HEK293 (cell line): ENCODE results near the gene SLC35E1.

Experiments
- CTCF ChIA-PET: fragments of 350-600 bp; formaldehyde crosslinking; extraction: SDS; loops from one replicate; lab custom pipeline; 2021; ENCODE audit warnings: antibody characterized with exemption; lab: Yijun Ruan, JAX
- POLR2A ChIA-PET: fragments of 300-600 bp; formaldehyde crosslinking; extraction: SDS; loops from one replicate; lab custom pipeline; 2020; ENCODE audit warnings: antibody characterized with exemption, inconsistent platforms; lab: Yijun Ruan, JAX
- H3K27ac ChIP-seq: fragments of 200-500 bp; sonication (Bioruptor generic); 2 replicates; pipeline ENCODE4 v1.5.1; 2014; ENCODE audit warnings: low read depth, low read length, control low read depth, inconsistent platforms; ENCODE audit errors: extremely low read depth
- H3K36me3 ChIP-seq, 2 experiments: fragments of 200-500 bp in 1 of 2; sonication (Bioruptor generic) in 1 of 2; 1 replicate in 1 of 2; 2 replicates in 1 of 2; pipeline ENCODE4 v1.5.1; 2014 to 2017; ENCODE audit warnings: inconsistent platforms in 2 of 2, low read length in 2 of 2; ENCODE audit not compliant: control insufficient read depth in 2 of 2, insufficient read depth in 1 of 2
- H3K4me1 ChIP-seq: fragments of 200-500 bp; sonication (Bioruptor generic); 2 replicates; pipeline ENCODE4 v1.5.1; 2014; ENCODE audit warnings: mild to moderate bottlenecking, low read length, inconsistent platforms; ENCODE audit not compliant: control insufficient read depth, insufficient read depth
- H3K4me3 ChIP-seq: 2 replicates; pipeline ENCODE4 v1.5.1; 2011; ENCODE audit warnings: low read depth, mild to moderate bottlenecking, control low read depth, low read length, moderate library complexity
- H3K9me3 ChIP-seq: fragments of 200-500 bp; sonication (Bioruptor generic); 2 replicates; pipeline ENCODE4 v1.5.1; 2014; ENCODE audit warnings: low read depth, low read length, inconsistent platforms; ENCODE audit not compliant: control insufficient read depth, insufficient read depth
- BCL11A ChIP-seq: fragments of 450-650 bp; formaldehyde crosslinking; IDR thresholded peaks from 2 replicates; pipeline ENCODE4 v1.5.1; 2016; ENCODE audit warnings: low read depth, missing biosample characterization, missing genetic modification characterization
- GFI1B ChIP-seq: fragments of 450-650 bp; formaldehyde crosslinking; IDR thresholded peaks from 2 replicates; pipeline ENCODE4 v1.5.1; 2016; ENCODE audit warnings: missing biosample characterization, missing genetic modification characterization
- GLI2 ChIP-seq: fragments of 450-650 bp; formaldehyde crosslinking; IDR thresholded peaks from 2 replicates; pipeline ENCODE4; 2017; ENCODE audit warnings: missing biosample characterization, missing genetic modification characterization, low read depth, borderline replicate concordance
- REPIN1 ChIP-seq: fragments of 450-650 bp; formaldehyde crosslinking; IDR thresholded peaks from 2 replicates; pipeline ENCODE4 v1.5.1; 2017; ENCODE audit warnings: missing biosample characterization, missing genetic modification characterization, low read depth
- SCRT1 ChIP-seq: fragments of 450-650 bp; formaldehyde crosslinking; IDR thresholded peaks from 2 replicates; pipeline ENCODE4 v1.5.1; 2016; ENCODE audit warnings: missing biosample characterization, missing genetic modification characterization, borderline replicate concordance
- SETDB1 ChIP-seq: IDR thresholded peaks from one replicate; pipeline ENCODE4 v1.6.1; 2017; ENCODE audit warnings: mild to moderate bottlenecking, low read length, moderate library complexity, mixed read lengths; ENCODE audit not compliant: insufficient read length
- SP7 ChIP-seq: fragments of 450-650 bp; formaldehyde crosslinking; IDR thresholded peaks from 2 replicates; pipeline ENCODE4 v1.5.1; 2016; ENCODE audit warnings: missing biosample characterization, missing genetic modification characterization
- ZBTB8A ChIP-seq: fragments of 450-650 bp; formaldehyde crosslinking; IDR thresholded peaks from 2 replicates; pipeline ENCODE4 v1.5.1; 2016; ENCODE audit warnings: missing biosample characterization, missing genetic modification characterization
- ZFP3 ChIP-seq: fragments of 450-650 bp; formaldehyde crosslinking; IDR thresholded peaks from 2 replicates; pipeline ENCODE4 v1.5.1; 2016; ENCODE audit warnings: low read depth, missing biosample characterization, missing genetic modification characterization
- ZFP69B ChIP-seq: fragments of 450-650 bp; formaldehyde crosslinking; IDR thresholded peaks from 2 replicates; pipeline ENCODE4 v1.5.1; 2016; ENCODE audit warnings: missing biosample characterization, missing genetic modification characterization
- ZIC2 ChIP-seq: fragments of 450-650 bp; formaldehyde crosslinking; IDR thresholded peaks from 2 replicates; pipeline ENCODE4 v1.5.1; 2016; ENCODE audit warnings: missing biosample characterization, missing genetic modification characterization
- ZNF157 ChIP-seq: fragments of 450-650 bp; formaldehyde crosslinking; IDR thresholded peaks from 2 replicates; pipeline ENCODE4 v1.5.1; 2016; ENCODE audit warnings: missing biosample characterization, missing genetic modification characterization
- ZNF16 ChIP-seq: fragments of 450-650 bp; formaldehyde crosslinking; IDR thresholded peaks from 2 replicates; pipeline ENCODE4 v1.5.1; 2016; ENCODE audit warnings: low read depth, missing biosample characterization, missing genetic modification characterization
- ZNF354C ChIP-seq: fragments of 450-650 bp; formaldehyde crosslinking; IDR thresholded peaks from 2 replicates; pipeline ENCODE4 v1.5.1; 2016; ENCODE audit warnings: missing biosample characterization, missing genetic modification characterization, low read depth, borderline replicate concordance
- ZNF394 ChIP-seq: fragments of 450-650 bp; formaldehyde crosslinking; IDR thresholded peaks from 2 replicates; pipeline ENCODE4 v1.5.1; 2016; ENCODE audit warnings: missing biosample characterization, missing genetic modification characterization, mild to moderate bottlenecking, moderate library complexity, borderline replicate concordance
- ZNF514 ChIP-seq: fragments of 450-650 bp; formaldehyde crosslinking; IDR thresholded peaks from 2 replicates; pipeline ENCODE4 v1.5.1; 2016; ENCODE audit warnings: missing biosample characterization, missing genetic modification characterization
- ZNF548 ChIP-seq: fragments of 450-650 bp; formaldehyde crosslinking; IDR thresholded peaks from 2 replicates; pipeline ENCODE4 v1.5.1; 2016; ENCODE audit warnings: missing biosample characterization, missing genetic modification characterization
- ZNF660 ChIP-seq: fragments of 450-650 bp; IDR thresholded peaks from 2 replicates; pipeline ENCODE4 v1.5.1; 2018; ENCODE audit warnings: missing biosample characterization, mild to moderate bottlenecking, missing genetic modification characterization
- ZSCAN23 ChIP-seq: fragments of 450-650 bp; formaldehyde crosslinking; IDR thresholded peaks from 2 replicates; pipeline ENCODE4 v1.5.1; 2016; ENCODE audit warnings: missing biosample characterization, missing genetic modification characterization
- TF ChIP-seq, protein P1 (sequence below): fragments of 450-650 bp; formaldehyde crosslinking; IDR thresholded peaks from 2 replicates; pipeline ENCODE4 v1.5.1; 2017; ENCODE audit warnings: missing biosample characterization, mild to moderate bottlenecking, missing genetic modification characterization, moderate library complexity
- TF ChIP-seq, protein P2 (sequence below): fragments of 450-650 bp; formaldehyde crosslinking; IDR thresholded peaks from 2 replicates; pipeline ENCODE4 v1.5.1; 2016; ENCODE audit warnings: missing biosample characterization, missing genetic modification characterization
- TF ChIP-seq, protein P3 (sequence below): fragments of 450-650 bp; formaldehyde crosslinking; IDR thresholded peaks from 2 replicates; pipeline ENCODE4 v1.5.1; 2016; ENCODE audit warnings: missing biosample characterization, missing genetic modification characterization
- TF ChIP-seq, protein P4 (sequence below): sonication (generic); formaldehyde crosslinking; IDR thresholded peaks from 2 replicates; pipeline ENCODE4 v1.8.1; 2022; ENCODE audit warnings: mild to moderate bottlenecking, moderate library complexity, missing genetic modification reagents
- TF ChIP-seq, protein P5 (sequence below): fragments of 450-650 bp; formaldehyde crosslinking; IDR thresholded peaks from 2 replicates; pipeline ENCODE4 v1.5.1; 2016; ENCODE audit warnings: missing biosample characterization, missing genetic modification characterization, borderline replicate concordance

Gene SLC35E1

DNA sequence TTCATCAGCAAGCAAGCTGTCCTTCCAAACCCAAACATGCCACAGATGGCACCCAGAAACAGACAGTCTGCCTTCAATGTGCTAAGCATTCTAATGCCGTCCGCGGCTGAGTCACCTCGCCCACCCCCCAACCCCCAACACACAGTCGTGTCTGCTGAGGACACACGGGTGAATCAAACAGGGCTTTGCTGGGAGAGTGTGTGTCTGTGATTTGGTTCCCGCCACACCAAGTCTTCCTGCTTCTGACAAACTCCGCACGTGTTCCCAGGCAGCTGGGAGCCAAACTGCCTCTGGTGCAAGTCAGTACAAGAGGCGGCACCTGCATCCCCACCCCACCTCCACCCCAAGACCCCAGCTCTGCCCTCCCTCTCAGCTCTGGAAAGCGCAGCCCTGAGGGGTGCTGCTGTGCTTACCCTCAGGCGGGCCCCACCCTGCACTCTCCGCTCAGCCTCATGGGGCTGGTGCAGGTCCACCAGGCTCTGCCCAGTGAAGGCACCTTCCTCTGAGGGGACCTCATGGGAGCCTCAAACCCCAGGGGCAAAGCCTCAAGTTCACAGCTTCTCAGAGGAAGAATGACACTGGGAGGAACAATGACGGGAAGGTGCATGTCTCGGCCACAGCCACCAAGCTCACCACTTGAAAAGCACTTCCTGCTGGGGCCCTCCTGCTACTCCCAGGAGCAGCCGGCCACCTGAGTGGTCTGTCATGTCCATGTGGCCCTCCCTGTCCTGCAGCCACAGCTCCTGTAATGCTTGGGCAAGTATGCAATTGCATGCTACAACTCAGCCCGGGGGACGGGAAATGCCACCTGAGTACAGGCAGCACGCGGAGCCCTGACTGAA lies 15.0 kb upstream of the SLC35E1 start:
- Histone ChIP-seq H3K27ac (no peak overlapping the region), H3K4me3 (no peak overlapping the region), H3K9me3 (no peaks in the 10 kb centered on the region), H3K36me3 (peaks cover 0 to 3% of the 10 kb centered on the region in 2 experiments; a peak in 1 of 3 replicates), H3K4me1 (peaks cover 32% of the 10 kb centered on the region)
- TF ChIP-seq ZNF548 (no peak), ZNF660 (tag by site-specific recombination) (no peak), GFI1B (0 out of 2 replicates have a peak, but pooled peaks have one; percentile 25), GLI2 (tag by site-specific recombination) (no peak), ZNF354C (tag by site-specific recombination) (no peak), REPIN1 (tag by site-specific recombination) (no peak), ZFP69B (peak; percentile 64), SP7 (no peak), ZSCAN23 (tag by site-specific recombination) (no peak), ZNF16 (tag by site-specific recombination) (no peak), ZNF157 (no peak), ZBTB8A (tag by site-specific recombination) (no peak), ZFP3 (tag by site-specific recombination) (no peak), BCL11A (no peak), ZNF394 (tag by site-specific recombination) (peak; percentile 36; the same call in 1 of the 2 replicates), SCRT1 (tag by site-specific recombination) (no peak), SETDB1 (no peak), ZIC2 (tag by site-specific recombination) (peak; percentile 78), ZNF514 (tag by site-specific recombination) (no peak)
- TF ChIP-seq, protein P1, sequence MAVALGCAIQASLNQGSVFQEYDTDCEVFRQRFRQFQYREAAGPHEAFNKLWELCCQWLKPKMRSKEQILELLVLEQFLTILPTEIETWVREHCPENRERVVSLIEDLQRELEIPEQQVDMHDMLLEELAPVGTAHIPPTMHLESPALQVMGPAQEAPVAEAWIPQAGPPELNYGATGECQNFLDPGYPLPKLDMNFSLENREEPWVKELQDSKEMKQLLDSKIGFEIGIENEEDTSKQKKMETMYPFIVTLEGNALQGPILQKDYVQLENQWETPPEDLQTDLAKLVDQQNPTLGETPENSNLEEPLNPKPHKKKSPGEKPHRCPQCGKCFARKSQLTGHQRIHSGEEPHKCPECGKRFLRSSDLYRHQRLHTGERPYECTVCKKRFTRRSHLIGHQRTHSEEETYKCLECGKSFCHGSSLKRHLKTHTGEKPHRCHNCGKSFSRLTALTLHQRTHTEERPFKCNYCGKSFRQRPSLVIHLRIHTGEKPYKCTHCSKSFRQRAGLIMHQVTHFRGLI (tag by site-specific recombination), result no peak
- TF ChIP-seq, protein P2, sequence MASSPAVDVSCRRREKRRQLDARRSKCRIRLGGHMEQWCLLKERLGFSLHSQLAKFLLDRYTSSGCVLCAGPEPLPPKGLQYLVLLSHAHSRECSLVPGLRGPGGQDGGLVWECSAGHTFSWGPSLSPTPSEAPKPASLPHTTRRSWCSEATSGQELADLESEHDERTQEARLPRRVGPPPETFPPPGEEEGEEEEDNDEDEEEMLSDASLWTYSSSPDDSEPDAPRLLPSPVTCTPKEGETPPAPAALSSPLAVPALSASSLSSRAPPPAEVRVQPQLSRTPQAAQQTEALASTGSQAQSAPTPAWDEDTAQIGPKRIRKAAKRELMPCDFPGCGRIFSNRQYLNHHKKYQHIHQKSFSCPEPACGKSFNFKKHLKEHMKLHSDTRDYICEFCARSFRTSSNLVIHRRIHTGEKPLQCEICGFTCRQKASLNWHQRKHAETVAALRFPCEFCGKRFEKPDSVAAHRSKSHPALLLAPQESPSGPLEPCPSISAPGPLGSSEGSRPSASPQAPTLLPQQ (tag by site-specific recombination), result peak; percentile 79
- TF ChIP-seq, protein P3, sequence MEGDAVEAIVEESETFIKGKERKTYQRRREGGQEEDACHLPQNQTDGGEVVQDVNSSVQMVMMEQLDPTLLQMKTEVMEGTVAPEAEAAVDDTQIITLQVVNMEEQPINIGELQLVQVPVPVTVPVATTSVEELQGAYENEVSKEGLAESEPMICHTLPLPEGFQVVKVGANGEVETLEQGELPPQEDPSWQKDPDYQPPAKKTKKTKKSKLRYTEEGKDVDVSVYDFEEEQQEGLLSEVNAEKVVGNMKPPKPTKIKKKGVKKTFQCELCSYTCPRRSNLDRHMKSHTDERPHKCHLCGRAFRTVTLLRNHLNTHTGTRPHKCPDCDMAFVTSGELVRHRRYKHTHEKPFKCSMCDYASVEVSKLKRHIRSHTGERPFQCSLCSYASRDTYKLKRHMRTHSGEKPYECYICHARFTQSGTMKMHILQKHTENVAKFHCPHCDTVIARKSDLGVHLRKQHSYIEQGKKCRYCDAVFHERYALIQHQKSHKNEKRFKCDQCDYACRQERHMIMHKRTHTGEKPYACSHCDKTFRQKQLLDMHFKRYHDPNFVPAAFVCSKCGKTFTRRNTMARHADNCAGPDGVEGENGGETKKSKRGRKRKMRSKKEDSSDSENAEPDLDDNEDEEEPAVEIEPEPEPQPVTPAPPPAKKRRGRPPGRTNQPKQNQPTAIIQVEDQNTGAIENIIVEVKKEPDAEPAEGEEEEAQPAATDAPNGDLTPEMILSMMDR, result no peak
- TF ChIP-seq, protein P4, sequence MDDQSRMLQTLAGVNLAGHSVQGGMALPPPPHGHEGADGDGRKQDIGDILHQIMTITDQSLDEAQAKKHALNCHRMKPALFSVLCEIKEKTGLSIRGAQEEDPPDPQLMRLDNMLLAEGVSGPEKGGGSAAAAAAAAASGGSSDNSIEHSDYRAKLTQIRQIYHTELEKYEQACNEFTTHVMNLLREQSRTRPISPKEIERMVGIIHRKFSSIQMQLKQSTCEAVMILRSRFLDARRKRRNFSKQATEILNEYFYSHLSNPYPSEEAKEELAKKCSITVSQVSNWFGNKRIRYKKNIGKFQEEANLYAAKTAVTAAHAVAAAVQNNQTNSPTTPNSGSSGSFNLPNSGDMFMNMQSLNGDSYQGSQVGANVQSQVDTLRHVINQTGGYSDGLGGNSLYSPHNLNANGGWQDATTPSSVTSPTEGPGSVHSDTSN, result no peak
- TF ChIP-seq, protein P5, sequence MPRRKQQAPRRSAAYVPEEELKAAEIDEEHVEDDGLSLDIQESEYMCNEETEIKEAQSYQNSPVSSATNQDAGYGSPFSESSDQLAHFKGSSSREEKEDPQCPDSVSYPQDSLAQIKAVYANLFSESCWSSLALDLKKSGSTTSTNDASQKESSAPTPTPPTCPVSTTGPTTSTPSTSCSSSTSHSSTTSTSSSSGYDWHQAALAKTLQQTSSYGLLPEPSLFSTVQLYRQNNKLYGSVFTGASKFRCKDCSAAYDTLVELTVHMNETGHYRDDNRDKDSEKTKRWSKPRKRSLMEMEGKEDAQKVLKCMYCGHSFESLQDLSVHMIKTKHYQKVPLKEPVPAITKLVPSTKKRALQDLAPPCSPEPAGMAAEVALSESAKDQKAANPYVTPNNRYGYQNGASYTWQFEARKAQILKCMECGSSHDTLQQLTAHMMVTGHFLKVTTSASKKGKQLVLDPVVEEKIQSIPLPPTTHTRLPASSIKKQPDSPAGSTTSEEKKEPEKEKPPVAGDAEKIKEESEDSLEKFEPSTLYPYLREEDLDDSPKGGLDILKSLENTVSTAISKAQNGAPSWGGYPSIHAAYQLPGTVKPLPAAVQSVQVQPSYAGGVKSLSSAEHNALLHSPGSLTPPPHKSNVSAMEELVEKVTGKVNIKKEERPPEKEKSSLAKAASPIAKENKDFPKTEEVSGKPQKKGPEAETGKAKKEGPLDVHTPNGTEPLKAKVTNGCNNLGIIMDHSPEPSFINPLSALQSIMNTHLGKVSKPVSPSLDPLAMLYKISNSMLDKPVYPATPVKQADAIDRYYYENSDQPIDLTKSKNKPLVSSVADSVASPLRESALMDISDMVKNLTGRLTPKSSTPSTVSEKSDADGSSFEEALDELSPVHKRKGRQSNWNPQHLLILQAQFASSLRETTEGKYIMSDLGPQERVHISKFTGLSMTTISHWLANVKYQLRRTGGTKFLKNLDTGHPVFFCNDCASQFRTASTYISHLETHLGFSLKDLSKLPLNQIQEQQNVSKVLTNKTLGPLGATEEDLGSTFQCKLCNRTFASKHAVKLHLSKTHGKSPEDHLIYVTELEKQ, result no peak
- POLR2A ChIA-PET, result interaction anchor here (0.9 to 1.3 kb wide), 3 partner anchors 14 to 73 kb away, joined by 3 to 4 read pairs (median 3); partner anchors contain the start of genes MED26 and SMIM7
- CTCF ChIA-PET, result interaction anchor here (0.6 kb wide), 1 partner anchor 25 kb away, joined by 3 read pairs; no protein-coding TSS in a partner anchor
